Peyer's patch (tissue), 4 donors: ENCODE data around the gene SRSF1.

ENCODE experiments used
- POLR2A ChIP-seq, 2 donors: fragments of 450-650 bp; IDR thresholded peaks; one replicate each; pipeline ENCODE4 v1.5.1; 2017; ENCODE audit warnings: antibody characterized with exemption in 2 of 2, mild to moderate bottlenecking in 2 of 2, moderate library complexity in 2 of 2
- TF ChIP-seq, protein P1 (sequence below), 6 experiments: fragments of 450-650 bp in 4 of 6; fragments of 200-600 bp in 2 of 6; sonication (generic) in 1 of 6; IDR thresholded peaks; one replicate each; pipeline ENCODE4 v1.5.1; 2017 to 2019; ENCODE audit warnings: antibody characterized with exemption in 6 of 6, mild to moderate bottlenecking in 3 of 6, moderate library complexity in 1 of 6

- TF ChIP-seq, protein P1, sequence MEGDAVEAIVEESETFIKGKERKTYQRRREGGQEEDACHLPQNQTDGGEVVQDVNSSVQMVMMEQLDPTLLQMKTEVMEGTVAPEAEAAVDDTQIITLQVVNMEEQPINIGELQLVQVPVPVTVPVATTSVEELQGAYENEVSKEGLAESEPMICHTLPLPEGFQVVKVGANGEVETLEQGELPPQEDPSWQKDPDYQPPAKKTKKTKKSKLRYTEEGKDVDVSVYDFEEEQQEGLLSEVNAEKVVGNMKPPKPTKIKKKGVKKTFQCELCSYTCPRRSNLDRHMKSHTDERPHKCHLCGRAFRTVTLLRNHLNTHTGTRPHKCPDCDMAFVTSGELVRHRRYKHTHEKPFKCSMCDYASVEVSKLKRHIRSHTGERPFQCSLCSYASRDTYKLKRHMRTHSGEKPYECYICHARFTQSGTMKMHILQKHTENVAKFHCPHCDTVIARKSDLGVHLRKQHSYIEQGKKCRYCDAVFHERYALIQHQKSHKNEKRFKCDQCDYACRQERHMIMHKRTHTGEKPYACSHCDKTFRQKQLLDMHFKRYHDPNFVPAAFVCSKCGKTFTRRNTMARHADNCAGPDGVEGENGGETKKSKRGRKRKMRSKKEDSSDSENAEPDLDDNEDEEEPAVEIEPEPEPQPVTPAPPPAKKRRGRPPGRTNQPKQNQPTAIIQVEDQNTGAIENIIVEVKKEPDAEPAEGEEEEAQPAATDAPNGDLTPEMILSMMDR (IDR thresholded peaks at IDR 0.05) = no peak
- no peak for TF ChIP-seq POLR2A (IDR thresholded peaks at IDR 0.05)
These were observed 35.5 kb downstream of the SRSF1 start for GRCh38 chr17:57971572-57971971.
